Fibroblast of peridontal ligament (primary cell): ENCODE data around the gene IL12RB1.
A peak's percentile ranks its signal among the peaks of the same experiment; 100 is the strongest.
"Not testable (repeated sequence)": the region's sequence is repeated elsewhere in the genome, so short reads cannot be mapped to it uniquely, and the experiment has no call there.

ENCODE experiments used
- DNase-seq: peaks from one replicate; pipeline ENCODE4 v3.0.0-alpha.2; 2010; ENCODE audit errors: extremely low read depth

Gene IL12RB1

DNA sequence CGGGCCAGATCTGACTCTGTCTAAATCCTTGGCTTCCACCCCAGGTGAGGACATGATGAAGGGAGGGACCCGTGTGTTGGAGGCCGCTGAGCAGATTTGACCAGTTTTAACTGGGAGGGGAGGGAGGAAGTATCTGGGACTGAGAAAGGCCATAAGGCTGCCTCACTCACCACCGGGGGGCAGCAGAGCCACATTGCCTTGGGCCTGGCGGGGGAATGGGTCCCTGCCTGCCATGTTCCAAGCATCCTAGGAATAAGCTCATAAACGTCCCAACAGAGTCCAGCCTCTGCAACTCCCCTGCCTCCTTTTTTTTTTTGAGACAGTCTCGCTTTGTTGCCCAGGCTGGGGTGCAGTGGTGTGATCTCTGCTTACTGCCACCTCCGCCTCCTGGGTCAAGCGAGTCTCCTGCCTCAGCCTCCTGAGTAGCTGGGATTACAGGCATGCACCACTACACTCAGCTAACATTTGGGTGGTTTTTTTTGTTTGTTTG is 26.3 kb upstream of the IL12RB1 start:
- DNase-seq, result peak; percentile 74

DNA sequence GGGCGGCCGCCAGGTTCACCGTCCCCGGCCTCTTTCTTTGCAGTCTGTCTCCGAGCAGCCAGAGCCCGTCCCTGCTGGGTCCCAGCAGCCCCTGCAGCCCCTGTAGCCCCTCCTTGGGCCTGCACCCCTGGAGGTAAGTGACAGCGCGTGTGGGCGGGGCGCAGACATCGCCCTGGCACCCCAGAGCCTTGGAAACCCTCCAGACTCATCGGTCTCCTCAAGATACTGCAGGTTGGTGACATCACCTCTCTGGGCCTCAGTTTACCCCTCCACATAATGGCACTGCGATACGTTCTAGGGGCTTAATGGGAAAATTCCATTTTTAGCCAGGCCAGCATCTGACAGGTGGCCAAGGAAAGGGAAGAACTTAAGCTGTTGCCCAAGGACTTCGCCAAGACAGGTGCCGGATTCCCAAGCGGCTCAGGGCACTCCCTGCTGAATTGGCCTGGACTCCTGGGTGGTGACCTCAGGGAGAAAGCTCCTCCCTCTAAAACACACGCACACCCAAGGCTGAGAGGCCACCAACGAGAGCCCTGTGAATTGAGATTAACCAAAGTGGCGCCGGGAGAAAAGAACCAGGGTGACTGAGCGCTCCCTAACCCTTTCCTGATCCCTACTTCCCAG is 24.0 kb upstream of the IL12RB1 start:
- no peak for DNase-seq

DNA sequence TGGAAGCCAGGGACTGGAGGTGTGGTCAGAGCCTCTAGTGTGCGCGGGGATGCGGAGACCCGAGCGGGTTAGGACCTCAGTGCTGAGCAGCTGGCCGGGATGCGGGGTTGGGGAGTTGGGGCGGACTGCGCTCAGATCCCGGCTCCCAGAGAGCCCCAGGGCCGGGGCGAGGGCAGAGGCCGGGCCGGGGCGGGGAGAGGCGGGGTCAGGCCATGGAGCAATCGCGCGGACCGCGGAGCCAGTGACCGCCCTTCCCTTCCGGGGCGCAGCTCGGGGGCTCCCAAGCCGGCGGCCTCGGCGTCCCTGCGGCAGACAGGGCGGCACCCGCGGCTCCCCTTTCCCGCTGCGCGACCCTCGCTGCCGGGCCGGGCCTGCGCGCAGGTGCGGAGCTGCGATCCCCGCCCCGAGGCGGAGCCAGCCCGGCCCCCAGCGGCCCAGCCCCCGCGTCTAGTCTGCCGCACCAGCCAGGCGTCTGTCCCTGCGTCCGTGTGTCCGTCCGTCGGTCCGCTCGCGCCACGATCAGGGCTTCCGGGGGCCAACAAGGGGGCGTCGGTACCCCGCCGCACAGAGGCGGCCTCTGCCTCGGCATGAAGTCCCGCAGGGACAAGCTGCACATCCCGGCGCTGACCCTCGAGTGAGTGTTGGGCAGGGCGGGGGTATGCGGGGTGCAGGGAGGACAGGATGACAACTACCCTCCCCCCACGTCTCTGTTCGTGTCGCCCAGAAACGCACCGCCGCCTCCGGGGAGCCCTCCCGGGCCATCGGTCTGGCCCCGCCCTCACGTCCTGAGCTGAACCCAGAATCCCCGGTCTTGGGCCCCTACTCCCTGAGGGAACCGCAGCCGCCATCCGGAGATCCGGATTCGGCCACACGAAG is 23.2 kb upstream of the IL12RB1 start:
- DNase-seq, result no peak

DNA sequence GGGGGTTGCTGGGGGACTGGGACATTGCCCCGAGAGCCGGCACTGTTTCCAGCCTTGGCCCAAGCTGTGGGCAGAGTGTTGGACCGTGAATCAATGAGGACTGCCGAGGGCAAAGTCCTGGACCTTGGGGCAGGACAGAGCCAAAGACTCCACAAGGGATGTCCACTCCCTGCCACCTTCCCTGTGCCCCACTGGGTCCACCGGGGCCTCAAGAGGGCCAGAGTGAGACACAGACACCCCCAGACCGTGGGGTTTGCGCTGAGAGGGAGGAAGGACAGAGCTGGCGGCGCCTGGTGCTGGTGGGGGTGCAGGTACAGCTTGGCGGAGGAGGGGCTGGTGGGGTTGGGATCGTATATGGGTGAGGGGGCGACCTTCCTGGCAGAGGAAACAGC is 22.6 kb upstream of the IL12RB1 start:
- no peak for DNase-seq

DNA sequence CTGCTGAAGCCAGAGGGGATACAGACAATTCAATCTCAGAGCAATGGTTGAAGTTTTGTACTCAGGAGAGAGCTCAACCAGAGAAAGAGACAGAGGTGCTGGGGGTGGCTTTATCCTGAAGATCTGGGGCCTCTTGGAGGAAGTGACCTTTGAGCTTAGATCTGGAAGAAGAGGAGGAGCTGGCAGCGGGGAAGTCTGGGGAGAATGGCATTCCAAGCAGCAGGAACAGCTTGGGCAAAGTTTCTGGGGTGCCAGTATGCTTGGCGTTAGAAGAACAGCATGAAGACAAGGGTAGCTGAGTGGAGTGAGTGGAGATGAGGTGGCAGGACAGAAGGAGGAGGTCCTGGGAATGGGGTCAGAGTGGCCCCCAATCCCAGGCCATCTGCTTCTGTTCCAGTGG is 22.2 kb upstream of the IL12RB1 start:
- DNase-seq, result no peak

DNA sequence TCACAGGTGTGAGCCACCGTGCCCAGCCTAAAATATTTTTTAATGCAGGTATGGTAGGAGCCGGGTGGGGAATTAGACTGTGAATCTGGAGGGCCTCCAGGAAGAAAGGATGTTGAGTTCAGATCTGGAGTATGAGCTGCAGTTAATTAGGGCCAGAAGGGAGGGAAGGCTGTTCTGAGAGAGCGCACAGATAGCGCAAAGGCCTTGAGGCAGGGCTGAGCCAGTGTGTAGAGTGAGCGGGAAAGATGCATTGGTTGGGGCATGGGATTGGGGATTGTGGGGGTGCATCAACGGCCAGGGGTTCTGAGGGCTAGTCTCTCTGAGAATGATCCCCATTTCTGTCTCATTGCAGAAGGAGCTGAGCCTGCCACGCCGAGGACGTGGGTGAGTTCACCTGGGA is 20.5 kb upstream of the IL12RB1 start:
- DNase-seq, result no peak

DNA sequence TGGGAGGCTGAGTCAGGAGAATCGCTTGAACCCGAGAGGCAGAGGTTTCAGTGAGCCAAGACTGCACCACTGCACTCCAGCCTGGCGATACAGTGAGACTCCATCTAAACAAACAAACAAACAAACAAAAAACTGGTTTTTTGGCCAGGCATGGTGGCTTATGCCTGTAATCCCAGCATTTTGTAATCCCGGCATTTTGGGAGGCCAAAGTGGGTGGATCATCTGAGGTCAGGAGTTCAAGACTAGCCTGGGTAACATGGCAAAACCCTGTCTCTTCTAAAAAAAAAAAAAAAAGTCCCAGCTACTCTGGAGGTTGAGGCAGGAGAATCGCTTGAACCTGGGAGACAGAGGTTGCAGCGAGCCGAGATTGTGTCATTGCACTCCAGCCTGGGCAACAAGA is 18.5 kb upstream of the IL12RB1 start:
- not testable (repeated sequence) for DNase-seq

DNA sequence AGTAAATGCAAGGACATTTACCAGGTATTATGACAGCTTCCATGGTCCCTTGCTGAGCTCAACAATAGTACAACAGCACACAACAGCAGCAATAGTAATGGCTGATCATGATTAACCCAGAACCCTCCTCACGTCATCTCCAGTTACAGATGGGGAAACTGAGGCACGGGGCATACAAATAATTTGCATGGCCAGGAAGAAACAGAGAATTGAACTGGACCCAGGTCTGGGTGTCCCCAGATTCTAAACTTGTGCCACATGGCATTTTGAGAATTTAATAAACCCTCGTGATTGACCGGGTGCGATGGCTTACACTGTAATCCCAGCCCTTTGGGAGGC is 18.0 kb upstream of the IL12RB1 start:
- no peak for DNase-seq

DNA sequence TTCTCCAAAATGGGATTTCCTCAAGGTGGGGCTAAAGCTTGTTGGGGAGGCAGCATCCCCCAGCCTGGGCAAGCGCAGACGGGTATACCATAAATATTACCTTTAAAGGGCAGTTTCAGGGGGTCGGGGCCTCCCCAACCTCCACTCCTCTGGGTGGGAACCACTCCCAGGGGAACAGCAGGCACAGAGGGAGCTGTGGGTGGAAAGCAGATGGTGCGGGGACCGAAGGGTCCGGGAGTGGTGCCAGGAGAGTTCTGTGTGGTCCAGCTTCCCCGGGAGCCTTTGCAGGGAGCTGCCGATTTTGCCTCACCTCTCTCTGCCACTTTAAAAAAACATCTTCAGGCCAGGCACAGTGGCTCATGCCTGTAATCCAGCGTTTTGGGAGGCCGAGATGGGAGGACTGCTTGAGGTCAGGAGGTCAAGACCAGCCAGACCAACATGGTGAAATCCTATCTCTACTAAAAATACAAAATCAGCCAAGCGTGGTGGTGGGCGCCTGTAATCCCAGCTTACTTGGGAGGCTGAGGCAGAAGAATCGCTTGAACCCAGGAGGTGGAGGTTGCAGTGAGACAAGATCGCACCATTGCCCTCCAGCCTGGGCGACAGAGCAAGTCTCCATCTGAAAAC is 16.3 kb upstream of the IL12RB1 start:
- no peak for DNase-seq

DNA sequence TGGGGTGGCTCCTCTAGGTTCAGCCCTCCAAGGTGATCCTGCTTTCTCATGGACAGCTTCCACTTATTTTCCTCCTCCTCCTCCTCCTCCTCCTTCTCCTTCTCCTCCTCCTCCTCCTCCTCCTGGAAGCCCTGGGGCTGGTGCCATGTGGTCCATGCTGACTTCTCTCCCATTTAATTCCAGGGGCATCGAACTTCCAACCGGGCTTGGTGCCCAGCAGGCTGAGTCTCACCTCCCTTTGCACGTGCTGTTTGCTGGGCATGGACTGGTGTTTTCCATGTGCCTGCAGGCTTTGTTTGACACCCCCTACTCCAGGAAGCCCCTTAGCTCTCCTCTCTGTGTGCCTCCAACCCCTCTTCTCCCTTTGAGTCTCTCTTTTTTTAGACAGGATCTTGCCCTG is 14.5 kb upstream of the IL12RB1 start:
- no peak for DNase-seq

DNA sequence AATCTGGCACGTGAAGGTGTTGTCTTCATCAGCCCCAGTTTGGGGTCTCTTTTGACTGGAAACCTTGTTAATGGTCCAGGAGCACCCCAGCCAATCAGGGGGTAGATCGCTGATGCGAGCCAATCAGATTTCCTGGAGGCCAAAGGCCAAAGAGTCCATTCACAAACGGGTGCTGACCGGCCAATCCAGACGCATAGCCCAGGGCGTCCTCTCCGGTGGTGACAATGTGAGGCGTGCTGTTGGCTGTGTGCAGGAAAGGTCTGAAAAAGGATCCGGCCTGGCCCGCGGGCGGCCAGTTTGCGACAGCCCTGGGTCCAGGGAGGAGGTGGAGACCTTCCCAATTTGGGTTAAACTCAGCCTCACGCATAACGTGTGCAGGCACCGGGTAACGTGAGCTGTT is 14.0 kb upstream of the IL12RB1 start:
- no peak for DNase-seq

DNA sequence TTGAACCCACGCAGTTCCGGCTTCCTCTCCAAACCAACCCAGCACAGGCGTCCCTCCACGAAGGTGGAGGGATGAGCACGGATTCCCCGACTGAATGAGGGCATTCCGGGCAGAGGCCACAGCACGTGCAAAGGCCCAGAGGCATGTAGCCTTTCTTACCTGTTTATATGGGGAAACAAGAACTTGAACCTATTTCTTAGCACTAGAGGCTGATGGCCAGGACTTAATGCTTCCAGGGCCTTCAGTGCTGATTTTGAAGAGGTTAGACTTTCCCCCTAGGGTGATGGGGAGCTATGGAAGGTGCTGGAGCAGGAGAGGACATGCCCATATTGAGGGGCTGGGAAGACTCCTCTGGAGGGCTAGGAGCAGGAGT is 12.9 kb upstream of the IL12RB1 start:
- no peak for DNase-seq

DNA sequence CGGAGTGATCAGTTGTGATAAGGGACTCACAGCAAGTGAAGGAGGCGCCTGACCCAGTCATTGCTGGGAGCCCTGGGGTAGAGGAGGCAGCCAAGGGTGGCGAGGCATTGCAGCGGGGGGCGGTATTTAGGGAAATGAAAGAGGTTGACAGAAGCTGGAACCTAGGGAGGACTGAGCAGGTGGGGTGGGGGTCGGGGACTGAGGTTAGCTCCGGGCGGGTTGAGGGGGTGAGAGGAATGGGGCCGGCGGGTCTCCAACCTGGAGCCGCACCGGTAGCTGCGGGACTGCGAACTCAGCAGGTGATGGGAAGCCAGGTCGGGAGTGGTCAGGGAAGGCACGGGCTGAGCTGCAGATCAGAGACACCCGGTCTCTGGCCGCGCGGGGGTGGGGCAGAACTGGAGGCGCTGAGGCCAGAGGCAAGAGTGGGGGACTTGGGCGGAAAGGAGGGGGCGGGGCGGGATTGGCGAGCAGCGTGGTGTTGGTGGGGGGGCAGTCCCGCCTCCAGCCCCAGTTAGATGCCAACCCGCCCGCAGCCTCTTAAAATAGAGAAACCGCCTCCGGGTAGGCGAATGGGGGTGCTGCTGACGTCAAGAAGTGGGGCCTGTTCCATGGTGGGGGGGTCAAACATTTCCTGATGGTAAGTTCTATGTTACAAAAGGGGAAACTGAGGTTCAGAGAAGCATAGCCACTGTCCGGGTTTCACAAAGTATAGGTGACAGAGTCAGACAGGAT is 12.3 kb upstream of the IL12RB1 start:
- no peak for DNase-seq

DNA sequence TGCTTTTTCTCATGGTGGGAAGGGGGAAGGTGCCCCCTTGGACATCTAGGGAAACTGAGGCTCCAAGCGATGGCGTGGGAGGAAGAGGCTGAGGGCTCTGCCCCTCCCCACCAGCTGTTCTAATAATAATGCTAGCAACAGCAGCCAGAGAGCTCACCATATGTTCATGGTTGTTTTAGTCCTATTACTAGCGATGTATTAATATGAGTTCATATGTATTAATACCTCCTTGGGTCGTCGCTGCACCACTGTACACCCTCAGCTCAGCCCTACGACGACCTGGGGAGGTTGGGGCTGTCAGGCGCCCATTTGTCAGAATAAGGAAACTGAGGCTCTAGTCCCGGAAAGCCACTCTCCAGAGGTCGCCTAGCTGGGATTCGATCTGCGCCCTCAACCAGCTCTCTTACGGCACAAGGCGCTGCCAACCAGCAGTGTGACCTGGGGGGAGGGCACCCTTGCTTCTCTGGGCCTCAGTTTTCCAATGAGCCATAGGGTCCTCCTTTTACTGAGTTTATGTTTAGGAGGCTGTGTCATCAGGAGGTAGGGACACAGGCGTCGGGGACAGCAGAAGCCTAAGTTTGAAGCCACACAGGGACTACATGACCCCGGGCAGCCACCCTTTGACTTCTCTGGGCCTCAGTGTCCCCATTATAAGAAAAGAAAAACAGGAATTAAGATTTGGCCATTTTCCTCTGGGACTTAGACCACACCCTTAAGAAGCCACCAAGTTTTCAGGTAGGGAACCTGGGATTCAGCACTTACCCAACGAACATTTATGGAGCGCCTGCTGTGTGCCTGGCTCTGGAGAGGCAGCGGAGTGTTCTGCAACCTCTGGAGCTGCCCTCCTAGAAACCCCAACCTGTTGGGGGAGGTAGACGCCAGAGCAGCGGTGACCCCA is 11.5 kb upstream of the IL12RB1 start:
- DNase-seq, result no peak

DNA sequence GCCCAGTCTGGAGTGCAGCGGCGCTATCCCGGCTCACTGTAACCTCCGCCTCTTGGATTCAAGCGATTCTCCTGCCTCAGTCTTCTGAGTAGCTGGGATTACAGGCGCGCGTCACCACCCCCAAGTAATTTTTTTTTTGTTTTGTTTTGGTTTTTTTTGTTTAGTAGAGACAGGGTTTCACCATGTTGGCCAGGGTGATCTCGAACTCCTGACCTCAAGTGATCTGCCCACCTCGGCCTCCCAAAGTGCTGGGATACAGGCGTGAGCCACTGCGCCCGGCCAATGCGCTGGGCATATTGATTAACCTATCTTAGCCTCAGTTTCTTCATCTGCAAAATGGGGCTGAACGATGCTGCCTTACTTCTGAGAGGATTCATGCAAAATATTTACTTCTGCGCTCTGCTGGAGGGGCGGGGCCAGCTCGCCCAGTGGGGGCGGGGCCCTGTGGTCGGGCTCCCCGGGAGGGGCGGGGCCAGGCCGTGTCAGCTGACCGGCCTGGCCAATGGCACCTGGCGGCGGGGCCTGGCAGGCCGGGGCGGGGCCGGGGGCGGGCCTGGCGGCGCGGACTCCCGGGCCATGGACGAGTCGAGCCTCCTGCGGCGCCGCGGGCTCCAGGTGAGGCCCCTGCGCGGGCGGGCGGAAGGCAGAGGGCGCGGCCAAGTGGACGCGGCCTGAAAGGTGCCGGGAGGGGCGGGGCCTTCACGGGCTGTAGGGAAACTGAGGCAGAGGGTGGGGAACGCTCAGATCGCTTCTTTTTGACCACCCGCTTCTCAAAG is 10.7 kb upstream of the IL12RB1 start, which contains the start of gene MAST3:
TSS of gene MAST3 (plus strand) at position 562 of the 776 bp plus-strand sequence. CDS start at position 577, 15 bp downstream.
- peak; percentile 60 for DNase-seq

DNA sequence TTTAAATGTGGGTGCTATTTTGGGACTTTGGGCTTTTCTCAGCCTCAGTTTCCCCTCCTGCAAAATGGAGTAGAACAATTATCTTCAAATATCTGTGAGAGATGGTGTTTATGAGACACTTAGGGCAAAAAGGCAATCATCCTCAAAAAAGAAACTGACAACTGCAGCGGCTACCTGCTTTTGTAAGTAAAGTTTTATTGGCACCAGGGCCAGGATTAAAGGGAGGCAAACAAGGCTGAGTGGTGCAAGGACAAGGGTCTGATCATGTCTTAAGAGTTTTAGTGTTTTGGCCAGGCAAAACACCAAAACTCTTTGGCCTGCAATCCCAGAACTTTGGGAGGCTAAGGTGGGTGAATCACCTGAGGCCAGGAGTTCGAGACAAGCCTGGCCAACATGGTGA is 9.5 kb upstream of the IL12RB1 start:
- DNase-seq, result no peak

DNA sequence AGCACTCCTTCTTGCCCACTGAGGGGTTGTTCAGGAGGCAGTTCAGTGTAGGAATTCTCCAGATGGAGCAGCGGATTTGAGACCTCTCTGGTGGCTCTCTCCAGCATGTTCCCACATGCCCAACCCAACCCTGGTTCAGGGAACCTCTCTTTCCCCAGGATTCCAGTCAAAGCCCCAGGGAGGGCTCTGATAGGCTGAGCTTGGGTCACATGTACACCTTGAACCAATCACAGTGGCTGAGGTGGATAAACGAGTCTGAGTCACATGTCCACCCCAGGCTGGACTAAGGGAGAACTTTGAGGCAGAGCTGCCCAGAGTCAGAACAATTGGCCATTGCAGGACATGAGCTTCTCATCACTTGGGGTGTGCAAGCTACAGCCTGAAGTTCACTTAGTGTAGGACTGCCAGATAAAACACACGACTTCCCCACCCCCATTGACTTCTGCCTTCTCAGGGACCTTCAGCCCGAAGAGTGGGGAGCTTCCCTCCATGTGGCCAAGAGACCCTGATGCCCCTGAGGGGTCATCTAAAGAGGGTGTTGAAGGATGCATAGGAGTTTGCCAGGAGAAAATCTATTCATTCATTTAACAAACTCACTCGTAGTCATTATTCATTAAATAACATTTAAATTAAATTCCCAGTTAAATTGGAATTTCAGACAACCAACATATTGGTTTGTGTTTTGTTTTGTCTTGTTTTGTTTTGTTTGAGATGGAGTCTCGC is 6.9 kb upstream of the IL12RB1 start:
- DNase-seq, result peak; percentile 34

DNA sequence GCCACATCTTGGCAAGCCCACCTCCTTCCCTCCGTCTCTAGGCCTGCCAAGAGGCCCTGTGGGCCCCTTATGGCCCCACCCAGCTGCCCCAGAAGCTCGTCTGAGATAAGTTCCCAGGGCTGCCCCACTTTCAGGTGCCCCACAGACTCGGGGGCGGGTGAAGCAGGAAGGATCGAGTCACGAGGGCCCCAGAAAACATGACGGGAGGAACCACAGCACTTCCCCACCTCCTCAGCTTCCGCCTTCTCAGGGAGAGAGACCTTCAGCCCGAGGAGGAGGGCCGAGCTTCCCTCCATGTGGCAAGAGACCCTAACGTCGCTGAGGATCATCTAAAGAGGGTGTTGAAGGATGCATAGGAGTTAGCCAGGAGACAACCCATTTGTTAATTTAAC is 4.5 kb upstream of the IL12RB1 start:
- no peak for DNase-seq

DNA sequence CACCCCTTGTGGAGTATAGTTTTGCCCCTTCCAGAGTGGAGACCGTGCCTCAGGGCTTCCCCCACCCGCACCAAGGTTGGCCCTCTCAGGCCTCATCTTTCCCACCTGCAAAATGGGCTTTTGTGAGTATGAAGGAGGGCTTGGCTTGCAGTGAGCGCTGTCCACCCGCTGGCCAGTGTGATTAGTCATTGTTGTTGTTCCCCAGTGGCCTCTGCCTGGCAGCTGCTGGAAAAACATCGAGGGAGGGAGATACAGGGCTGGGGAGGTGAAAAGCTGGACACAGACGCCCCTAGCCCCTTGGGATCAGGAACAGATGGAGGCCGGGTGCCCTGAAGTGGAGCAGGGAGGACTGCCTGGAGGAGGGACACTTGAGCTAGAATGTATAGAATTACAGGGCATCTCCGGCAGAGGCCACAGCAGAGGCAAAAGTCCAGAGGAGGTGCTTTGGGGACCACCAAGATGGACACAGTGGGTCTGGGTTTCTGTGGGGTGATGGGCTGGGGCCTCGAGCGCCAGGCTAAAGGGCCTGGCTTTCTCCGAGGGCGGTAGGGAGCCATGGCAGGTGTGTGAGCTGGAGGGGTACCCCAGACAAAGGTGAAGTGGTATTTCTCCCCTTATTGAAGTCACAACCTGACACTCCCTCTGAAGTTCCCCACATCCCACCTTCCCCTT is 3.9 kb upstream of the IL12RB1 start:
- DNase-seq, result peak; percentile 35
